GM12892 (cell line): ENCODE data around the gene MEG3.

Source experiments
- POLR2A ChIP-seq: IDR thresholded peaks from 2 replicates; pipeline ENCODE4 v1.6.1; 2011; ENCODE audit warnings: low read depth, low read length, control low read depth
- POLR2AphosphoS5 ChIP-seq: IDR thresholded peaks from 2 replicates; pipeline ENCODE4 v1.6.1; 2011; ENCODE audit warnings: low read depth, low read length, control low read depth

DNA sequence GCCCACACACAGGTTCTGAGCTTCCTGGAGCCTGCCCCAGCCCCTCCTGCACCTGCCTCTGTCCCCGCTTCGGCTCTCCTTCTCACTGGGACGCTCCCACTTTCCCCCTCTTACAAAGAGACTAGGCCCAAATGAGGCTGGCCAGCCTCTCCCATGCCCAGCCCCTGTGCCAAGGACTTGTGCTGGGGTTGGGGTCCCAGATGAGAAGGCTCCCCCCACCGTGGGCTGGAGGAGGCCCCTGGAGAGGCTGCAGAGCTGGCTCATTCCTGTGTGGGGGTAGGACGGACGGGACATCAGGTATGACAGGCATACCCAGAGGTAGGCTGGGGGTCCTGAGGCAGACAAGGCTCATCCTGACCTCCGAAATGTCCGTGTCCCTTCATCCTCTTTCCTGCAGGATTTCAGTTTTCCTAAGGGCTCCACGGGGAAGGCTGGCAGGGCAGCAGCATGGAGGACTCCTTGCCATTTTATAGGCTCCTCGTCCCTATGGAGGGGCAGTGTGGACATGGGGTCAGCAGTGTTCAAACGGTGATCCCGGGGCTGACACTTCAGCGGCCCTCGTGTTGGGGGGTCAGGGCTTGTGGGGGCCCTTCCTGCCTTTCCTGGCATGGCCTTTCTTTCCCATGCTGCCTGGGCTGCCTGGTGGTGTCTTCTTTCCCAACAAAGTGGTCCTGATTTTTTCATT is 49.1 kb upstream of the MEG3 start:
- TF ChIP-seq POLR2AphosphoS5 (no peak), POLR2A (no peak)
